Osteoblast (primary cell): ENCODE results near the gene RSPH6A. TPM values are rescaled to one million over a fixed set of nuclear protein-coding genes. Genes with fewer than 3 reads are reported as not detected.

Experiments
- DNase-seq: peaks from one replicate; pipeline ENCODE4 v3.0.0; 2011; ENCODE audit warnings: low spot score, mixed read lengths; ENCODE audit not compliant: insufficient read length; ENCODE audit errors: missing footprints
- H2AFZ ChIP-seq: 2 replicates; pipeline ENCODE4 v1.6.0; 2011; ENCODE audit warnings: mild to moderate bottlenecking, low read length
- H3K27ac ChIP-seq: 2 replicates; pipeline ENCODE4 v1.5.1; 2011; ENCODE audit warnings: mild to moderate bottlenecking, low read depth, low read length, moderate library complexity
- H3K27me3 ChIP-seq: 2 replicates; pipeline ENCODE4 v1.6.0; 2012; ENCODE audit warnings: mild to moderate bottlenecking, control low read depth, inconsistent platforms, low read length, moderate library complexity; ENCODE audit not compliant: insufficient read depth
- H3K36me3 ChIP-seq: 2 replicates; pipeline ENCODE4 v1.5.1; 2011; ENCODE audit warnings: mild to moderate bottlenecking, low read length, control low read depth, moderate library complexity; ENCODE audit not compliant: insufficient read depth
- H3K4me1 ChIP-seq: 2 replicates; pipeline ENCODE4 v1.5.1; 2011; ENCODE audit warnings: mild to moderate bottlenecking, low read length, control low read depth, moderate library complexity; ENCODE audit not compliant: insufficient read depth
- H3K4me2 ChIP-seq: 2 replicates; pipeline ENCODE4 v1.6.0; 2011; ENCODE audit warnings: mild to moderate bottlenecking, low read length; ENCODE audit not compliant: insufficient read depth
- H3K4me3 ChIP-seq: fragments of 200-600 bp; sonication (generic); 3 replicates; pipeline ENCODE4 v1.5.1; 2012; ENCODE audit warnings: mild to moderate bottlenecking, low read length, inconsistent platforms; ENCODE audit not compliant: insufficient read depth
- H3K79me2 ChIP-seq: 2 replicates; pipeline ENCODE4 v1.6.0; 2012; ENCODE audit warnings: mild to moderate bottlenecking, low read length, control low read depth, inconsistent platforms; ENCODE audit not compliant: insufficient read depth
- H3K9me3 ChIP-seq: 2 replicates; pipeline ENCODE4 v1.5.1; 2011; ENCODE audit warnings: low read depth, low read length, control low read depth
- H4K20me1 ChIP-seq: 2 replicates; pipeline ENCODE4 v1.6.0; 2012; ENCODE audit warnings: mild to moderate bottlenecking, low read length, control low read depth; ENCODE audit not compliant: insufficient read depth
- CTCF ChIP-seq: IDR thresholded peaks from 2 replicates; pipeline ENCODE4 v1.5.1; 2011; ENCODE audit warnings: mild to moderate bottlenecking, low read depth, low read length, moderate library complexity; ENCODE audit errors: extremely low read depth
- total RNA-seq: library from RNA; depleted of rRNA; stranded (reverse); fragments of >200 nt; gene quantifications from 2 replicates; pipeline ENCODE4 v1.2.3, GENCODE V29; 2012

Gene RSPH6A
- total RNA-seq, 1 donor, result under 0.01 TPM

- Histone ChIP-seq H3K4me1 (peaks cover 32% of the 10 kb centered on the region), H3K27me3 (no peaks in the 10 kb centered on the region), H2AFZ (no peak overlapping the region), H3K4me3 (no peak overlapping the region), H3K27ac (peak overlapping the region; percentile 51), H3K79me2 (peaks cover 67% of the 10 kb centered on the region), H3K9me3 (no peaks in the 10 kb centered on the region), H3K4me2 (no peak overlapping the region), H3K36me3 (peaks cover 44% of the 10 kb centered on the region), H4K20me1 (peaks cover 28% of the 10 kb centered on the region)
- DNase-seq, result peak; percentile 54
- no peak for TF ChIP-seq CTCF
Measured at GRCh38 chr19:45785097-45785496, 30.0 kb downstream of the RSPH6A start.

- no peaks in the 10 kb centered on the region for H3K9me3 ChIP-seq
- no peak overlapping the region for H3K4me2 ChIP-seq
- peaks cover 66% of the 10 kb centered on the region for H3K79me2 ChIP-seq
- no peak overlapping the region for H2AFZ ChIP-seq
- peaks cover 38% of the 10 kb centered on the region for H3K36me3 ChIP-seq
- H4K20me1 ChIP-seq, result peaks cover 32% of the 10 kb centered on the region
- peak; percentile 87 for DNase-seq
- H3K4me1 ChIP-seq, result peaks cover 32% of the 10 kb centered on the region
- H3K27me3 ChIP-seq, result no peaks in the 10 kb centered on the region
- H3K4me3 ChIP-seq, result no peak overlapping the region
- TF ChIP-seq CTCF, result no peak
- H3K27ac ChIP-seq, result peak overlapping the region; percentile 91
Measured at GRCh38 chr19:45784096-45784495, 31.0 kb downstream of the RSPH6A start.

- Histone ChIP-seq H4K20me1 (peaks cover 37% of the 10 kb centered on the region), H3K27me3 (no peaks in the 10 kb centered on the region), H3K4me2 (peak overlapping the region; percentile 69), H3K36me3 (peaks cover 39% of the 10 kb centered on the region), H2AFZ (peak overlapping the region; percentile 72), H3K79me2 (peaks cover 57% of the 10 kb centered on the region), H3K4me1 (peaks cover 32% of the 10 kb centered on the region), H3K4me3 (peak overlapping the region; percentile 33), H3K9me3 (no peaks in the 10 kb centered on the region), H3K27ac (peak overlapping the region; percentile 91)
- TF ChIP-seq CTCF, result no peak
- DNase-seq, result peak; percentile 99
Measured at GRCh38 chr19:45782820-45783785, 32.0 kb downstream of the RSPH6A start.

GRCh38 chr19:45782162-45782691 is 32.9 kb downstream of the RSPH6A start, which contains the start of gene DMPK:
Gene DMPK, minus strand, starts transcription at chr19:45782490. Its CDS starts 138 bp downstream, at chr19:45782352.
- peak; percentile 95 for DNase-seq
- Histone ChIP-seq H4K20me1 (peaks cover 42% of the 10 kb centered on the region), H3K4me1 (peaks cover 32% of the 10 kb centered on the region), H3K79me2 (peaks cover 52% of the 10 kb centered on the region), H3K27ac (peak within 1 kb of the TSS; percentile 91), H3K36me3 (peaks cover 41% of the 10 kb centered on the region), H2AFZ (peak within 1 kb of the TSS; percentile 72), H3K9me3 (no peaks in the 10 kb centered on the region), H3K4me3 (peak within 1 kb of the TSS; percentile 75), H3K4me2 (peak within 1 kb of the TSS; percentile 69), H3K27me3 (no peaks in the 10 kb centered on the region)
- TF ChIP-seq CTCF, result no peak
